Melanocyte of skin (primary cell): ENCODE measurements around the gene APOC1. TPM values are rescaled to one million over a fixed set of nuclear protein-coding genes. Genes with fewer than 3 reads are reported as not detected.

Experiments used
- total RNA-seq, 2 donors: library from RNA; depleted of rRNA; stranded (reverse); fragments of >200 nt; gene quantifications; 2 replicates each; pipeline ENCODE4 v1.2.3, GENCODE V29; 2012

APOC1 gene
- 1 to 10 TPM; 2.8 to 6.7 TPM for total RNA-seq

DNA sequence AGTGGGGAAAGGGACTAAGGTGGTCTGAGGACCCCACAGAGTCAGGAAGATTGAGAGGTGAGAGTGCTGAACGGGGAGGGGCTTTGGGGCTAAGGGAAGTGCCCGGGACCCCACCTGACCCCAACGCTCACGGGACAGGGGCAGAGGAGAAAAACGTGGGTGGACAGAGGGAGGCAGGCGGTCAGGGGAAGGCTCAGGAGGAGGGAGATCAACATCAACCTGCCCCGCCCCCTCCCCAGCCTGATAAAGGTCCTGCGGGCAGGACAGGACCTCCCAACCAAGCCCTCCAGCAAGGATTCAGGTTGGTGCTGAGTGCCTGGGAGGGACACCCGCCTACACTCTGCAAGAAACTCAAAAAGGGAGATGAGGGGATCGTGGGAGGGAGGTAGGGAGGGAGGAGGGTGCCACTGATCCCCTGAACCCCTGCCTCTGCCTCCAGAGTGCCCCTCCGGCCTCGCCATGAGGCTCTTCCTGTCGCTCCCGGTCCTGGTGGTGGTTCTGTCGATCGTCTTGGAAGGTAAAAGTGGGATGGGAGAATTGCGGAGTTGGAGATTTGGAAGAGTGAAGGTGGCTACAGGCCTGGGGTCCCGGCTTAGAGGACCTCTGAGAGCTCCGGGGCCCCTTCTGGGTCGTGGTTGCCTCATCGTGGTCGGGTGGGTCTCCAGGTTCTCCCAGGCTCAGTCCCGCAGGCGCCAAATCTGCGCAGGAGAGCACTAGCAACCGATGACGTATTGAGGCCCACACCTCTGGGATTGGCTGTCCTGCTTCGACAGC, at the start of gene APOC1:
TSS of gene APOC1 (plus strand) at position 176 of the 774 bp plus-strand sequence. CDS start at position 460, 284 bp downstream.

DNA sequence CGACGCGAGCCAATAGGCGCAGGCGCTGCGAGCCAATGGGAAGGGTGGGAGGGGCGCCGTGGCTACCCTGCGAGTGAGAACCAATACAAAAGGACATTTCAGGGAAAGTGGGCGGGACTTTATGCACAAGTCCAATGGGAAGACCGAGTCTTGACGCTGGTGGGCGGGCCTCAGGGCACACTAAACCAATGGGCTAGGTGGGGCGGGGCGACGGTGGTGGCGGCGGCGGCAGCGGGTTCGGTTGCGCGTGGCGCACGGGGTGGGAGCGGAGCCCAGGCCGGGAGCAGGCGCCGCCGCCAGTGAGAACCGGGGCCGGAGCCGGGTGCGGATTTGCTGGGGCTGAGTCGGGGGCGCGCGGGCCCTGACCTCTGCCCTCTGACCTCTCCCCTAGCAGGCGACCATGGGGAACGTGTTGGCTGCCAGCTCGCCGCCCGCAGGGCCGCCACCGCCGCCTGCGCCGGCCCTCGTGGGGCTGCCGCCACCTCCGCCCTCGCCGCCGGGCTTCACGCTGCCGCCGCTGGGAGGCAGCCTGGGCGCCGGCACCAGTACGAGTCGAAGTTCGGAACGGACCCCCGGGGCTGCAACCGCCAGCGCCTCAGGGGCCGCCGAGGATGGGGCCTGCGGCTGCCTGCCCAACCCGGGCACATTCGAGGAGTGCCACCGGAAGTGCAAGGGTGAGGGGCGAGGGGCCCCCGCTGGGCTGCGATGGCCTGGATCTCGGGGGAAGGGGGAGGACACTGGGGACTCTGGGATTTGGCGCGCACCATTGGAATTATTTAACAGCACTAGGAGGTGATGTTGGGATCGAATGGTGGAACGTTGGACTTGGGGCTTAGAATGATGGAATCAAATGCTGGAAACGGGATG, 23.2 kb upstream of the APOC1 start, which contains the start of gene TOMM40:
TSS of gene TOMM40 (plus strand) at position 239 of the 867 bp plus-strand sequence. CDS start at position 401, 162 bp downstream.

DNA sequence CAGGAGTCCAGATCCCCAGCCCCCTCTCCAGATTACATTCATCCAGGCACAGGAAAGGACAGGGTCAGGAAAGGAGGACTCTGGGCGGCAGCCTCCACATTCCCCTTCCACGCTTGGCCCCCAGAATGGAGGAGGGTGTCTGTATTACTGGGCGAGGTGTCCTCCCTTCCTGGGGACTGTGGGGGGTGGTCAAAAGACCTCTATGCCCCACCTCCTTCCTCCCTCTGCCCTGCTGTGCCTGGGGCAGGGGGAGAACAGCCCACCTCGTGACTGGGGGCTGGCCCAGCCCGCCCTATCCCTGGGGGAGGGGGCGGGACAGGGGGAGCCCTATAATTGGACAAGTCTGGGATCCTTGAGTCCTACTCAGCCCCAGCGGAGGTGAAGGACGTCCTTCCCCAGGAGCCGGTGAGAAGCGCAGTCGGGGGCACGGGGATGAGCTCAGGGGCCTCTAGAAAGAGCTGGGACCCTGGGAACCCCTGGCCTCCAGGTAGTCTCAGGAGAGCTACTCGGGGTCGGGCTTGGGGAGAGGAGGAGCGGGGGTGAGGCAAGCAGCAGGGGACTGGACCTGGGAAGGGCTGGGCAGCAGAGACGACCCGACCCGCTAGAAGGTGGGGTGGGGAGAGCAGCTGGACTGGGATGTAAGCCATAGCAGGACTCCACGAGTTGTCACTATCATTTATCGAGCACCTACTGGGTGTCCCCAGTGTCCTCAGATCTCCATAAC, 8.8 kb upstream of the APOC1 start, which contains the start of gene APOE:
TSS of gene APOE (plus strand) at position 360 of the 724 bp plus-strand sequence. CDS start 829 bp downstream, outside the sequence.

DNA sequence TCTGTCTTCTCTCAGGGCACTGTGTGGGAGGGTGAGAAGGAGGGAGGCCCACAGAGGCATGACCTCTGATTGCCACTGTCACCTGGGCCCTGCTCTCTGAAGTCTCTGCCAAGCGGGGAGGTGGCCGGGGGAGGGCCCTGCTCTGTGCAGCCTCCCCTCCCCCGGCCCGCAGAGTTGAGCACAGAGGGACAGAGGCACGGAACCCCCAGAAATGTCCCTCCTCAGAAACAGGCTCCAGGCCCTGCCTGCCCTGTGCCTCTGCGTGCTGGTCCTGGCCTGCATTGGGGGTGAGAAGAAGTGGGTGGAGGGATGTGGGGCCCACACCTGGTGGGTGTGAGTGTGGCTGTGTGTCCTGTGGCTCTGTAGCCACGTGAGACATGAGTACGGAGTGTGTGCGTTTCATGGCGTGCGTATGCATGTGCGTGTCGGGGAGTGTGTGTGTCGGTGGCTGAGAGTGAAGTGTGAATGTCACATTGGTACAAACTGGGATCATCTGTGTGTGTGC, 27.7 kb downstream of the APOC1 start, which contains the start of gene APOC4:
TSS of gene APOC4 (plus strand) at position 171 of the 505 bp plus-strand sequence. CDS start at position 212, 41 bp downstream.

DNA sequence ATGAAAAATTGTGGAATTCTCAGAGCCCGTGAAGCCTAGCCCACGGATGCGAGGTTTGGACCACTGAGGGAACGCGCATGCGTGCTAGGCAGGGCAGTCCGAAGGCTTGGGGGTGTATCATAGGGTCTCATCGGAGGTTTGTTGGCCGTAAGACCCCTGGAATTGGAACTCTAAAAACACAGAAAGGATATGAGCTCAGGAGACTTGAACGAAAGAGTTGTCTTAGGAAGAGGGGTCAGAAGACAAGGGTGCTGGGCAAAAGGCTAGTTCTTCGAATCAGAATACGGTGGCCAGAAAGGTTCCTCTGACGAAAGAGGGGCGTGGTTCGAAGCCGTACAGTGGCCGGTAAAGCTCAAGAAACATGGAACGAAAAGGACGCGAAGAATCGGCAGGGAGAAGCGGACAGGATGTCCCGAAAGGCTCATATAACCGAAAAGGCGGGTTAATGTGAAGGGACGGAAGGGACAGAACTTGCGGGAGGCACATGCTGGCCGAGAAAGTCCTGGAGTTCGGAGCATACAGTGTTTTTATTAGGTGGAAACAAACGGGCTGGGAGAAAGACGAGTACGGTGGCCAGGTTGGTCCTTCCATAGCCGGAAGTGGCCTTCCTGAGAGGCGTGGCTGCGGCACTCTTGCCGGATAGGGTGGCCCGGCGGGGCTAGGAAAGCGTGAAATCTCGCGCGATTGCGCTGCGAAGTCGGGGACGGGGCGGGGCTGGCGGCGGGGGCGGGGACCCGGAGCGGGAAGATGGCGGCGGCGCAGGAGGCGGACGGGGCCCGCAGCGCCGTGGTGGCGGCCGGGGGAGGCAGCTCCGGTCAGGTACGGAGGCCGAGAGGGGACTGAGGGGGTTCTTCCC, 40.5 kb downstream of the APOC1 start, which contains the start of gene CLPTM1:
TSS of gene CLPTM1 (plus strand) at position 732 of the 856 bp plus-strand sequence. CDS start at position 748, 16 bp downstream.

Other genes with a start within 250 kb of the APOC1 start
- 1 to 10 TPM in 1 of 2 donors, under 1 TPM in 1; 0.33 to 1.4 TPM for gene CEACAM19, start 243.1 kb upstream of the APOC1 start, total RNA-seq
- not detected for gene CEACAM16, start 215.5 kb upstream of the APOC1 start, total RNA-seq
- 1 to 10 TPM; 4.0 to 7.2 TPM for gene BCL3, start 165.9 kb upstream of the APOC1 start, total RNA-seq
- gene CBLC, start 136.7 kb upstream of the APOC1 start, total RNA-seq = not detected
- gene BCAM, start 105.5 kb upstream of the APOC1 start, total RNA-seq = under 1 TPM; 0.67 to 0.69 TPM
- gene NECTIN2, start 68.3 kb upstream of the APOC1 start, total RNA-seq = 10 to 100 TPM; 60.9 to 68.3 TPM
- 100 to 1,000 TPM in 1 of 2 donors, 10 to 100 TPM in 1; 68.5 to 114 TPM for gene TOMM40, start 23.4 kb upstream of the APOC1 start, total RNA-seq
- 100 to 1,000 TPM in 1 of 2 donors, 10 to 100 TPM in 1; 87.9 to 191 TPM for gene APOE, start 8.8 kb upstream of the APOC1 start, total RNA-seq
- not detected for gene APOC4, start 27.6 kb downstream of the APOC1 start, total RNA-seq
- 1 to 10 TPM in 1 of 2 donors, under 1 TPM in 1; 1.00 to 4.5 TPM for gene APOC2, start 31.4 kb downstream of the APOC1 start, total RNA-seq
- 10 to 100 TPM; 64.7 to 85.6 TPM for gene CLPTM1, start 40.8 kb downstream of the APOC1 start, total RNA-seq
- gene RELB, start 86.9 kb downstream of the APOC1 start, total RNA-seq = 10 to 100 TPM in 1 of 2 donors, 1 to 10 TPM in 1; 5.0 to 24.4 TPM
- 10 to 100 TPM; 10.7 to 19.3 TPM for gene CLASRP, start 124.4 kb downstream of the APOC1 start, total RNA-seq
- under 1 TPM in 1 of 2 donors, not detected in 1; 0.33 TPM for gene ZNF296, start 161.9 kb downstream of the APOC1 start, total RNA-seq
- gene GEMIN7, start 164.7 kb downstream of the APOC1 start, total RNA-seq = 10 to 100 TPM; 17.9 to 29.6 TPM
- 10 to 100 TPM; 65.6 to 66.8 TPM for gene PPP1R37, start 178.6 kb downstream of the APOC1 start, total RNA-seq
- gene NKPD1, start 246.4 kb downstream of the APOC1 start, total RNA-seq = under 1 TPM; under 0.01 TPM